Brain microvascular endothelial cell (primary cell): ENCODE data around the gene CECR2.

Experiments
- DNase-seq: peaks from one replicate; pipeline ENCODE4 v3.0.0-alpha.2; 2020
- H3K27ac ChIP-seq: fragments of 250-450 bp; sonication (Bioruptor Pico); 2 replicates; pipeline ENCODE4 v1.5.1; 2020; ENCODE audit warnings: mild to moderate bottlenecking, moderate library complexity
- H3K27me3 ChIP-seq: fragments of 250-450 bp; sonication (Bioruptor Pico); replicated peaks from 2 replicates; pipeline ENCODE4 v1.5.1; 2020; ENCODE audit warnings: mild to moderate bottlenecking
- H3K36me3 ChIP-seq: fragments of 250-450 bp; sonication (Bioruptor Pico); replicated peaks from 2 replicates; pipeline ENCODE4 v1.5.1; 2020; ENCODE audit warnings: mild to moderate bottlenecking
- H3K4me3 ChIP-seq: 2 replicates; pipeline ENCODE4 v1.5.1; 2011; ENCODE audit warnings: low read depth, mild to moderate bottlenecking, control low read depth, low read length, moderate library complexity
- CTCF ChIP-seq: IDR thresholded peaks from 2 replicates; pipeline ENCODE4 v1.5.1; 2011; ENCODE audit warnings: low read depth, mild to moderate bottlenecking, moderate library complexity, low read length, control low read depth, inconsistent platforms; ENCODE audit errors: missing control alignments
- in situ Hi-C: cut with HindIII; loops from 2 replicates; pipeline ENCODE4 v1.10.0; 2017; ENCODE audit warnings: low sequenced_read_pairs, low pct_ligation_motif_present

The CECR2 gene

DNA sequence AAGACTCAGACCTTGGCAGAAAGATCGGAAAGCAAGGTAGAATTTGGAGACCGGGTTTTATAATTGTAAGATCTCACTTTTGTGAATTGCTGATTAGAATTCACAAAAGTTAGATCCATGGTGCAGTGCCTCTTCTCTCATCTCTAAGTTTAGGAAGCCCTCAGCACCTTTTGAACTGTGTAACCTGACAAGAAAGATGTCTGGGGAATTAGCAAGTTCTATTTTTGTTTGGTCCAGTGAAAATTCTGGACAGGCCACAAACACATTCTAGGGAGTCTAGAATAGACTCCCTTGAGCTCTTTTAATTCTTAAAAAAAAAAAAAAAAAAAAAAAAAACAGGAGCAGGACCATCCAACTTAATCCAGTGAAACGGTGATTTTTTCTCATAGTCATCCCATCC is 66.1 kb downstream of the CECR2 start:
- TF ChIP-seq CTCF: no peak
- Histone ChIP-seq H3K36me3 (no peaks in the 10 kb centered on the region), H3K27ac (no peak overlapping the region), H3K27me3 (no peaks in the 10 kb centered on the region), H3K4me3 (no peak overlapping the region)
- no peak for DNase-seq
- in situ Hi-C loops: no loop called here

GRCh38 chr22:17436382-17436980 is 67.2 kb downstream of the CECR2 start:
- no peak for TF ChIP-seq CTCF
- in situ Hi-C loops: no loop called here
- Histone ChIP-seq H3K36me3 (no peaks in the 10 kb centered on the region), H3K27me3 (no peaks in the 10 kb centered on the region), H3K4me3 (no peak overlapping the region), H3K27ac (no peak overlapping the region)
- DNase-seq: no peak

DNA sequence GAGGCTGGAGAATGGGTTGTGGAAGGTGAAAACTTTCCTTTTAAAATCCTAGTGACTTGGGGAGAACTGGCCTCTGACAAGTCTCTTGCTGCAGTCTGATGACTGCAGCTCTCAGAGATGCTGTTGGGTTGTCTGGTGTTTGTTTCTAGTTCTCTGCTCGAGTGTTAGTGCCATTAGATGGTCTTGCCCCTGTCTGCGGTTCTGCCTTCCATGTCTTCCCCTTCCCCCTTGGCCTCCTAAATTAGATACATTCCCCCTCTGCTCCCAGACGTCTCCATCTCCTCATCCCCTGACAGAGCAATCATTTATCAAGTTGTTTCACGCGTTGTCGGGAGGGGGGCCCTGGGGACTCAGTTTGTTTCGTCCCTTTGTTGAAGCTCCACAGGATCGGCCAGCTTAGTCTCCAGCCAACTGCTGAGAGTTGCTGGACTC is 67.7 kb downstream of the CECR2 start:
- no peak overlapping the region for H3K27ac ChIP-seq
- H3K4me3 ChIP-seq: no peak overlapping the region
- DNase-seq: no peak
- H3K27me3 ChIP-seq: no peaks in the 10 kb centered on the region
- in situ Hi-C loops: no loop called here
- TF ChIP-seq CTCF: no peak
- H3K36me3 ChIP-seq: no peaks in the 10 kb centered on the region

- no peak for DNase-seq
- Histone ChIP-seq H3K36me3 (no peaks in the 10 kb centered on the region), H3K27me3 (no peaks in the 10 kb centered on the region), H3K27ac (no peak overlapping the region), H3K4me3 (no peak overlapping the region)
- in situ Hi-C loops: no loop called here
- no peak for TF ChIP-seq CTCF
Measured at GRCh38 chr22:17438026-17438425, 68.8 kb downstream of the CECR2 start.

- H3K27ac ChIP-seq: no peak overlapping the region
- no peak for TF ChIP-seq CTCF
- no peak for DNase-seq
- no peaks in the 10 kb centered on the region for H3K36me3 ChIP-seq
- no peak overlapping the region for H3K4me3 ChIP-seq
- no peaks in the 10 kb centered on the region for H3K27me3 ChIP-seq
- in situ Hi-C loops: no loop called here
Measured at GRCh38 chr22:17441326-17441725, 72.1 kb downstream of the CECR2 start.
